GM21619 (cell line): Measurements from ENCODE around the gene NASP.

Source experiments
- ATAC-seq: cut with Tn5 transposase; IDR thresholded peaks from one replicate; pipeline ENCODE4 v1.9.1; 2021; ENCODE audit not compliant: unreplicated experiment

The NASP gene

GRCh38 chr1:45619149-45619921 is 35.5 kb downstream of the NASP start:
- ATAC-seq: no peak

GRCh38 chr1:45620588-45621500 is 37.0 kb downstream of the NASP start:
- ATAC-seq: no peak

- ATAC-seq: no peak
These were observed 37.6 kb downstream of the NASP start for GRCh38 chr1:45621501-45621836.

GRCh38 chr1:45621895-45622523 is 38.2 kb downstream of the NASP start:
- ATAC-seq: no peak

- no peak for ATAC-seq
These were observed 38.9 kb downstream of the NASP start for GRCh38 chr1:45622524-45623394.

- no peak for ATAC-seq
These were observed 40.1 kb downstream of the NASP start, which contains the start of gene CCDC17 for GRCh38 chr1:45623972-45624371. Gene CCDC17, minus strand, starts transcription at chr1:45624054. Its CDS starts 145 bp downstream, at chr1:45623909.

- ATAC-seq: no peak
These were observed 45.2 kb downstream of the NASP start for GRCh38 chr1:45629035-45629434.

- no peak for ATAC-seq
These were observed 46.6 kb downstream of the NASP start for GRCh38 chr1:45630429-45630828.

GRCh38 chr1:45635211-45635610 is 51.4 kb downstream of the NASP start:
- ATAC-seq: no peak

- no peak for ATAC-seq
These were observed 56.5 kb downstream of the NASP start for GRCh38 chr1:45640293-45640692.

GRCh38 chr1:45643321-45643720 is 59.5 kb downstream of the NASP start:
- no peak for ATAC-seq

- ATAC-seq: no peak
These were observed 60.1 kb downstream of the NASP start for GRCh38 chr1:45643978-45644377.

GRCh38 chr1:45644661-45645060 is 60.8 kb downstream of the NASP start:
- ATAC-seq: no peak

GRCh38 chr1:45647248-45648021 is 63.6 kb downstream of the NASP start:
- ATAC-seq: no peak

GRCh38 chr1:45654540-45655280 is 70.9 kb downstream of the NASP start:
- ATAC-seq: no peak

- no peak for ATAC-seq
These were observed 72.9 kb downstream of the NASP start for GRCh38 chr1:45656573-45657226.

GRCh38 chr1:45658171-45658570 is 74.3 kb downstream of the NASP start:
- ATAC-seq: no peak

GRCh38 chr1:45659222-45659621 is 75.4 kb downstream of the NASP start:
- ATAC-seq: no peak

- no peak for ATAC-seq
These were observed 76.5 kb downstream of the NASP start for GRCh38 chr1:45660336-45660735.
